ENCODE results near the gene PDLIM3.
"Not testable (repeated sequence)": the region's sequence is repeated elsewhere in the genome, so short reads cannot be mapped to it uniquely, and the experiment has no call there.

The PDLIM3 gene

GRCh38 chr4:185534511-185534865, 819 bp downstream of the PDLIM3 start:
- no peaks in the 10 kb centered on the region for H3K36me3 ChIP-seq (ENCODE audit: control insufficient read depth in 1 of 2, insufficient read depth in 2 of 2, low read length in 2 of 2)
- peaks cover 16% of the 10 kb centered on the region for H3K27me3 ChIP-seq (ENCODE audit: low read depth, low read length)
- no peaks in the 10 kb centered on the region for H3K9me3 ChIP-seq (ENCODE audit: control insufficient read depth in 1 of 2, low read length in 2 of 2)
- H3K4me1 ChIP-seq (ENCODE audit: control insufficient read depth in 1 of 2, insufficient read depth in 2 of 2, low read length in 2 of 2), result peaks cover 0 to 17% of the 10 kb centered on the region in 2 donors
- H3K4me3 ChIP-seq (ENCODE audit: low read depth in 1 of 2, low read length in 2 of 2), result peak overlapping the region; percentile 76
- H3K27ac ChIP-seq (ENCODE audit: low read length), result peak overlapping the region; percentile 88

DNA sequence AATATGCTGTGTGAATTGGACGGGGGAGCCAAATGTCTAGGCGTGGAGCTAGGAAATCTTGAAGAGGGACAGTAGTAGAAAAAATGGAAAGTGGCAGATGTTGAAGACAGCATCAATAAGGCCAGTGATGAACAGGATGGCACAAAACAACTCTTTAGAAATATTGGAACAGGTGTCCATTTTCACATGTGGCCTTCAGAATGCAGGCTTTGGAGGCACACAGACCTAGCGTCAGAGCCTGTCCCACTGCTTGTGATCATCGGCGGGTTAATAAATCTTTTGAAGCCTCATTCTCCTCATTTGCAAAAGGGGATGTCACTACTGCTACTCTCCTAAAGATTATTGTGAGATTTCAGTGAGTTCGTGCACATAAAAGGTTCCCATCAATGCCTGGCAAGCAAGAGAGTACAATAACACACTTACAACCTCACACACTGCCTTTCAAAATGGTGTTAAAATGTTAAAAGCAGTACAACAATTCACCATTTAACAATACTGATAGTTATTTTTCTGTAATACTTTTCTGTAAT, 2.4 kb downstream of the PDLIM3 start:
- no peaks in the 10 kb centered on the region for H3K36me3 ChIP-seq (ENCODE audit: control insufficient read depth in 1 of 2, insufficient read depth in 2 of 2, low read length in 2 of 2)
- peaks cover 0 to 24% of the 10 kb centered on the region in 2 donors for H3K4me1 ChIP-seq (ENCODE audit: control insufficient read depth in 1 of 2, insufficient read depth in 2 of 2, low read length in 2 of 2)
- H3K27ac ChIP-seq (ENCODE audit: low read length), result peak overlapping the region; percentile 46
- no peaks in the 10 kb centered on the region for H3K9me3 ChIP-seq (ENCODE audit: control insufficient read depth in 1 of 2, low read length in 2 of 2)
- H3K27me3 ChIP-seq (ENCODE audit: low read depth, low read length), result peaks cover 12% of the 10 kb centered on the region
- peak overlapping the region; percentile 51 to 76 for H3K4me3 ChIP-seq (ENCODE audit: low read depth in 1 of 2, low read length in 2 of 2)

- Histone ChIP-seq H3K27ac (ENCODE audit: low read length) (peak overlapping the region; percentile 46), H3K4me3 (ENCODE audit: low read depth in 1 of 2, low read length in 2 of 2) (peak overlapping the region; percentile 51 to 76), H3K27me3 (ENCODE audit: low read depth, low read length) (peaks cover 10% of the 10 kb centered on the region), H3K4me1 (ENCODE audit: control insufficient read depth in 1 of 2, insufficient read depth in 2 of 2, low read length in 2 of 2) (peaks cover 0 to 24% of the 10 kb centered on the region in 2 donors), H3K36me3 (ENCODE audit: control insufficient read depth in 1 of 2, insufficient read depth in 2 of 2, low read length in 2 of 2) (no peaks in the 10 kb centered on the region), H3K9me3 (ENCODE audit: control insufficient read depth in 1 of 2, low read length in 2 of 2) (no peaks in the 10 kb centered on the region)
Observed at GRCh38 chr4:185532293-185532692, 3.0 kb downstream of the PDLIM3 start.

GRCh38 chr4:185531654-185532053, 3.7 kb downstream of the PDLIM3 start:
- not testable (repeated sequence) for H3K9me3 ChIP-seq (ENCODE audit: control insufficient read depth in 1 of 2, low read length in 2 of 2); H3K27ac ChIP-seq (ENCODE audit: low read length); H3K36me3 ChIP-seq (ENCODE audit: control insufficient read depth in 1 of 2, insufficient read depth in 2 of 2, low read length in 2 of 2)
- Histone ChIP-seq H3K27me3 (ENCODE audit: low read depth, low read length) (peaks cover 10% of the 10 kb centered on the region), H3K4me3 (ENCODE audit: low read depth in 1 of 2, low read length in 2 of 2) (peak overlapping the region in 1 of 2 donors; percentile 76), H3K4me1 (ENCODE audit: control insufficient read depth in 1 of 2, insufficient read depth in 2 of 2, low read length in 2 of 2) (peaks cover 0 to 24% of the 10 kb centered on the region in 2 donors)

GRCh38 chr4:185529413-185529812, 5.9 kb downstream of the PDLIM3 start:
- Histone ChIP-seq H3K4me3 (ENCODE audit: low read depth in 1 of 2, low read length in 2 of 2) (no peak overlapping the region), H3K4me1 (ENCODE audit: control insufficient read depth in 1 of 2, insufficient read depth in 2 of 2, low read length in 2 of 2) (peaks cover 0 to 18% of the 10 kb centered on the region in 2 donors), H3K27me3 (ENCODE audit: low read depth, low read length) (peaks cover under 1% of the 10 kb centered on the region), H3K36me3 (ENCODE audit: control insufficient read depth in 1 of 2, insufficient read depth in 2 of 2, low read length in 2 of 2) (peaks cover 0 to 3% of the 10 kb centered on the region in 2 donors), H3K27ac (ENCODE audit: low read length) (no peak overlapping the region), H3K9me3 (ENCODE audit: control insufficient read depth in 1 of 2, low read length in 2 of 2) (peaks cover 0 to 6% of the 10 kb centered on the region in 2 donors)

DNA sequence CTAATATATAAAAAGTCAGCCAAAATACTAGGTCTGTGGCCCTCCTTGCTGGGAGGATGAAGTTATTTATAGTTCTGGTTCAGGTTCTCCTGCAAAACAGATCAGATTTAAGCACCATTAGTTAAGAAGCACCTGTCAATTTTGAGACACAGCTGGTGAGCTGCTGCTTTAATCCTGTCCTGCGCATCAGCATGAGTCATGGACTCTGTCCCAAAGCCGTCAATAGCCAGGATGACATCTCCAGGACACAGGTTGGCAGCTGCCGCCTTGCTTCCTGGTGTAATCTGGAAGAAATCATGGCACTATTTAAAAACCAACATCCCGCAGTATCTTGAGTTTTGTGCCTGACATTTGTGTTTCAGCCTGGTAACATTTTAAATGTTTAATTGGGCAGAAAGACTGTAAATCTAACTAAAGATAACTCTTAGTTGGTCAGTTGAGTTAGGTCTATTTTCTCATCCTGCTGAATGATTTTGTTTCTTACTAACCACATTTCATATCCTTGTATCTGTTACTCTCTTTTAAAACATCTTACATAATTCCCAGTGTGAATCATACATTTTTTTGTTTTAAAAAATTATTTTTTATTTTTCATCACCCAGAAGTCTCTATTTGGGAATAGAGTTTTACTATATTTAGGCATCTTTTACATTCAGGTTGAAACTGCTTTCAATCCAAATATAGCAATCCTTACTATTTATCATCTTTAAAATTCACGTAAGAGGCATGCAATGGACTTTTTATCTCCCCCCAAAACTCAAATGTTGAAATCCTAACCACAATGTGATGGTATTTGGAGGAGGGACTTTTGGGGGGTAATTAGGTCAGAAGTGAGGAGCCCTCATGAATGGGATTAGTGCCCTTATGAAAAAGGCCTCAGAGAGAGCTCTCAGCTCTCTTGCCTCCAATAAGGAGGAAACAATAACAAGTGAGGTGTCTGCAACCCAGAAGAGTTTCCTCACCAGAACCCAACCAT, 10.1 kb downstream of the PDLIM3 start:
- Histone ChIP-seq H3K4me1 (ENCODE audit: control insufficient read depth in 1 of 2, insufficient read depth in 2 of 2, low read length in 2 of 2) (peaks cover 0 to 14% of the 10 kb centered on the region in 2 donors), H3K36me3 (ENCODE audit: control insufficient read depth in 1 of 2, insufficient read depth in 2 of 2, low read length in 2 of 2) (peaks cover 0 to 8% of the 10 kb centered on the region in 2 donors)

DNA sequence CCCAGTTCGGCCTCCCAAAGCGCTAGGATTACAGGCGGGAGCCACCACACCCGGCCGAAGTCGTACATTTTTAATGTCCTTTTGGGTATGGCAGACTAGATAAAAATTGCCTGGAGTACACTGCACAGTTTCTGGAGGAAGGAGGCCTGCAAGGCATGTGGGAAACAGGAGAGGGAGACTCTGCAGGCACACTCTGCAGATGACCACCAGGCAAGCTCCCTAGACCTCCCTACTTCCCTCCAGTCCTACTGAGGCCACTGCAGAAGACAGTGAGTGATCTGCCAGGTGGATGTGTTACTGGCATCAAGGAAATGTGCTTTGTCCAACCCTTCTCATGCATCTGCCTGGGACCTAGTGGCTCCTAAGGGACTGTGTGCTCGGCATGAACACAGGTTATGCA, 11.4 kb downstream of the PDLIM3 start:
- no peak overlapping the region for H3K27ac ChIP-seq (ENCODE audit: low read length)
- peaks cover 0 to 11% of the 10 kb centered on the region in 2 donors for H3K36me3 ChIP-seq (ENCODE audit: control insufficient read depth in 1 of 2, insufficient read depth in 2 of 2, low read length in 2 of 2)
- H3K9me3 ChIP-seq (ENCODE audit: control insufficient read depth in 1 of 2, low read length in 2 of 2), result peaks cover 0 to 6% of the 10 kb centered on the region in 2 donors
- H3K27me3 ChIP-seq (ENCODE audit: low read depth, low read length), result no peaks in the 10 kb centered on the region
- peaks cover 0 to 6% of the 10 kb centered on the region in 2 donors for H3K4me1 ChIP-seq (ENCODE audit: control insufficient read depth in 1 of 2, insufficient read depth in 2 of 2, low read length in 2 of 2)
- H3K4me3 ChIP-seq (ENCODE audit: low read depth in 1 of 2, low read length in 2 of 2), result no peak overlapping the region

More for the DNA sequence above, 10.1 kb downstream of the PDLIM3 start:
- Histone ChIP-seq H3K9me3 (ENCODE audit: control insufficient read depth in 1 of 2, low read length in 2 of 2) (peaks cover 0 to 6% of the 10 kb centered on the region in 2 donors), H3K4me3 (ENCODE audit: low read depth in 1 of 2, low read length in 2 of 2) (no peak overlapping the region), H3K27ac (ENCODE audit: low read length) (no peak overlapping the region), H3K27me3 (ENCODE audit: low read depth, low read length) (no peaks in the 10 kb centered on the region)

GRCh38 chr4:185522451-185522850, 12.9 kb downstream of the PDLIM3 start:
- H3K27me3 ChIP-seq (ENCODE audit: low read depth, low read length), result no peaks in the 10 kb centered on the region
- H3K9me3 ChIP-seq (ENCODE audit: control insufficient read depth in 1 of 2, low read length in 2 of 2), result peaks cover 0 to 6% of the 10 kb centered on the region in 2 donors
- peaks cover 0 to 11% of the 10 kb centered on the region in 2 donors for H3K36me3 ChIP-seq (ENCODE audit: control insufficient read depth in 1 of 2, insufficient read depth in 2 of 2, low read length in 2 of 2)
- no peak overlapping the region for H3K27ac ChIP-seq (ENCODE audit: low read length)
- H3K4me3 ChIP-seq (ENCODE audit: low read depth in 1 of 2, low read length in 2 of 2), result no peak overlapping the region
- H3K4me1 ChIP-seq (ENCODE audit: control insufficient read depth in 1 of 2, insufficient read depth in 2 of 2, low read length in 2 of 2), result peaks cover 0 to 6% of the 10 kb centered on the region in 2 donors

- Histone ChIP-seq H3K4me3 (ENCODE audit: low read depth in 1 of 2, low read length in 2 of 2) (no peak overlapping the region), H3K36me3 (ENCODE audit: control insufficient read depth in 1 of 2, insufficient read depth in 2 of 2, low read length in 2 of 2) (peaks cover 0 to 11% of the 10 kb centered on the region in 2 donors), H3K27me3 (ENCODE audit: low read depth, low read length) (no peaks in the 10 kb centered on the region), H3K27ac (ENCODE audit: low read length) (no peak overlapping the region), H3K4me1 (ENCODE audit: control insufficient read depth in 1 of 2, insufficient read depth in 2 of 2, low read length in 2 of 2) (peaks cover 0 to 6% of the 10 kb centered on the region in 2 donors), H3K9me3 (ENCODE audit: control insufficient read depth in 1 of 2, low read length in 2 of 2) (no peaks in the 10 kb centered on the region)
Observed at GRCh38 chr4:185520119-185520518, 15.2 kb downstream of the PDLIM3 start.

- peaks cover 3 to 8% of the 10 kb centered on the region in 2 donors for H3K36me3 ChIP-seq (ENCODE audit: control insufficient read depth in 1 of 2, insufficient read depth in 2 of 2, low read length in 2 of 2)
- no peaks in the 10 kb centered on the region for H3K27me3 ChIP-seq (ENCODE audit: low read depth, low read length)
- no peaks in the 10 kb centered on the region for H3K9me3 ChIP-seq (ENCODE audit: control insufficient read depth in 1 of 2, low read length in 2 of 2)
- no peak overlapping the region for H3K27ac ChIP-seq (ENCODE audit: low read length)
- no peak overlapping the region for H3K4me3 ChIP-seq (ENCODE audit: low read depth in 1 of 2, low read length in 2 of 2)
- peaks cover 0 to 10% of the 10 kb centered on the region in 2 donors for H3K4me1 ChIP-seq (ENCODE audit: control insufficient read depth in 1 of 2, insufficient read depth in 2 of 2, low read length in 2 of 2)
Observed at GRCh38 chr4:185518494-185518893, 16.8 kb downstream of the PDLIM3 start.

DNA sequence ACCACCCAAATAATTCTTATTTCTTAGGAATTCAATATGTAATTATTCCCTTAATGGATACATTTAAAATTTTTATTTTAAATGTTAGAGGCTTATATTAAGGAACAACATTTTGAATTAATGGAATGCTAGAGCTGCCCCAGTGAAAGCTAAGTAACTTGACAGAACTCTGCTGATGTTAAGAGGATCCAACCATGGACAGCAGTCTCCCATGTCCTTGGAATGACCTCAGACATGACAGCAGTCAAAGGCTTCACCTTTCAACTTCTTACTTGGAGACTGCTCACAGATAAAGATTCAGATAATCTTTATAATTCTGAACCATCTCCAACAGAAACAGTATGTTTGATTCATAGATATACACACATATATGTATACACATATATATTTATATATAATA, 17.2 kb downstream of the PDLIM3 start:
- Histone ChIP-seq H3K27ac (ENCODE audit: low read length) (no peak overlapping the region), H3K4me1 (ENCODE audit: control insufficient read depth in 1 of 2, insufficient read depth in 2 of 2, low read length in 2 of 2) (peaks cover 2 to 13% of the 10 kb centered on the region in 2 donors), H3K4me3 (ENCODE audit: low read depth in 1 of 2, low read length in 2 of 2) (no peak overlapping the region), H3K36me3 (ENCODE audit: control insufficient read depth in 1 of 2, insufficient read depth in 2 of 2, low read length in 2 of 2) (peaks cover 3 to 8% of the 10 kb centered on the region in 2 donors), H3K27me3 (ENCODE audit: low read depth, low read length) (no peaks in the 10 kb centered on the region), H3K9me3 (ENCODE audit: control insufficient read depth in 1 of 2, low read length in 2 of 2) (no peaks in the 10 kb centered on the region)
